ENCODE results near the gene DNMT1.

The DNMT1 gene

GRCh38 chr19:10113964-10114650 lies 80.6 kb downstream of the DNMT1 start:
- no peak overlapping the region for H3K27ac ChIP-seq
- H3K9me3 ChIP-seq: no peaks in the 10 kb centered on the region
- H3K4me1 ChIP-seq (ENCODE audit: control insufficient read depth in 1 of 2, insufficient read depth in 1 of 2, low read depth in 1 of 2, low read length in 1 of 2): peaks cover 27 to 31% of the 10 kb centered on the region in 2 experiments
- H3K27me3 ChIP-seq: no peaks in the 10 kb centered on the region
- no peak for TF ChIP-seq CTCF (IDR thresholded peaks at IDR 0.05)
- peaks cover 47% of the 10 kb centered on the region for H3K36me3 ChIP-seq
- H3K4me3 ChIP-seq (ENCODE audit: low read depth in 1 of 2, low read length in 1 of 2): no peak overlapping the region

- Histone ChIP-seq H3K27me3 (no peaks in the 10 kb centered on the region), H3K27ac (no peak overlapping the region), H3K9me3 (no peaks in the 10 kb centered on the region), H3K4me3 (ENCODE audit: low read depth in 1 of 2, low read length in 1 of 2) (no peak overlapping the region), H3K36me3 (peaks cover 47% of the 10 kb centered on the region), H3K4me1 (ENCODE audit: control insufficient read depth in 1 of 2, insufficient read depth in 1 of 2, low read depth in 1 of 2, low read length in 1 of 2) (peaks cover 23 to 26% of the 10 kb centered on the region in 2 experiments)
- TF ChIP-seq CTCF (IDR thresholded peaks at IDR 0.05): no peak
Measured at GRCh38 chr19:10113592-10113963, 81.2 kb downstream of the DNMT1 start.

- TF ChIP-seq CTCF (IDR thresholded peaks at IDR 0.05): peak; percentile 24
- H3K27ac ChIP-seq: no peak overlapping the region
- no peaks in the 10 kb centered on the region for H3K27me3 ChIP-seq
- H3K36me3 ChIP-seq: peaks cover 47% of the 10 kb centered on the region
- H3K4me3 ChIP-seq (ENCODE audit: low read depth in 1 of 2, low read length in 1 of 2): no peak overlapping the region
- peaks cover 23 to 25% of the 10 kb centered on the region in 2 experiments for H3K4me1 ChIP-seq (ENCODE audit: control insufficient read depth in 1 of 2, insufficient read depth in 1 of 2, low read depth in 1 of 2, low read length in 1 of 2)
- no peaks in the 10 kb centered on the region for H3K9me3 ChIP-seq
Measured at GRCh38 chr19:10112895-10113591, 81.7 kb downstream of the DNMT1 start.

- Histone ChIP-seq H3K27me3 (no peaks in the 10 kb centered on the region), H3K27ac (peak overlapping the region; percentile 59)
Measured at GRCh38 chr19:10112037-10112761, 82.6 kb downstream of the DNMT1 start.

More at GRCh38 chr19:10112037-10112761, 82.6 kb downstream of the DNMT1 start:
- Histone ChIP-seq H3K4me1 (ENCODE audit: control insufficient read depth in 1 of 2, insufficient read depth in 1 of 2, low read depth in 1 of 2, low read length in 1 of 2) (peaks cover 23 to 25% of the 10 kb centered on the region in 2 experiments), H3K36me3 (peaks cover 41% of the 10 kb centered on the region), H3K9me3 (no peaks in the 10 kb centered on the region), H3K4me3 (ENCODE audit: low read depth in 1 of 2, low read length in 1 of 2) (peak overlapping the region; percentile 6 to 35)
- TF ChIP-seq CTCF (IDR thresholded peaks at IDR 0.05): no peak

Data from neutrophil (primary cell).